ENCODE results near the gene GLYATL3.

DNA sequence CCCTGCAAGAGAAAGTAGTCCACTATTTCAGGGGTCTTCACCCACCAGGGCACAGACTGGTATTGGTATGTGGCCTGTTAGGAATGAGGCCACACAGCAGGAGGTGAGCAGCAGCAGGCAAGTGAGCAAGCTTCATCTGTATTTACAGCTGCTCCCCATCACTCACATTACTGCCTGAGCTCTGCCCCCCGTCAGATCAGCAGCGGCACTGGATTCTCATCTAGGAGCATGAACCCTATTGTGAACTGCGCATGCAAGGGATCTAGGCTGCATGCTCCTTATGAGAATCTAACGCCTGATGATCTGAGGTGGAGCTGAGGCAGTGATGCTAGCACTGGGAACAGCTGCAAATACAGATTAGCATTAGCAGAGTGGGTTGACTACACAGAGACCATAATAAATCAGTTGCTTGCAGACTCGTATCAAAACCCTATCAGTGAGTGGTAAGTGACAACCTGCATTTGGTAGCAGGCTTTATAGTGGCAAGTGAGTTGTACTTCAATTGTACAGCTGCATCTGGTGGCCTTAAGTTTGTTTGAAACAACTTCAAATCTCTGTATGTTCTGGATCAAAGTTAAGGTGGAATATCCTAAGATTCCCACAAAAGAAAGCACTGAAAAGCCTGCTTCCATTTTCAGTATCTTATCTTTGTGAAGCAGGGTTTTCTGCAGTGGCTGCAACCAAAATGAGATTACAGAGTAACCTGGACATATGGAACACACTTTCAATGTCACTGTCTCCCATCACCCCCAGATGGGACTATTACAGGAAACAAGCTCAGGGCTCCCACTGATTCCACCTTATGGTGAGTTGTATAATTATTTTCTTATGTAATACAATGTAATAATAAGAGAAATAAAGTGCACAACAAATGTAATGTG, 63.5 kb downstream of the GLYATL3 start:
- TF ChIP-seq MXI1 (IDR thresholded peaks at IDR 0.05; ENCODE audit: borderline replicate concordance, low read depth, low read length) (no peak), RCOR1 (IDR thresholded peaks at IDR 0.05; ENCODE audit: insufficient replicate concordance, low read length) (no peak)

Measured in IMR-90 (cell line).